GM23338 (cell line): ENCODE data around the gene SCO1. TPM values are rescaled to one million over a fixed set of nuclear protein-coding genes. Genes with fewer than 3 reads are reported as not detected.

Experiments used
- ATAC-seq: fragments of 200-7000 bp; cut with Tn5 transposase; 3 replicates; pipeline ENCODE4 v1.9.1; 2020
- DNase-seq: peaks from one replicate; pipeline ENCODE4 v3.0.0-alpha.2; 2015; ENCODE audit warnings: low spot score
- H2AFZ ChIP-seq: fragments of 200-600 bp; sonication (generic); 2 replicates; pipeline ENCODE4 v1.8.0; 2016; ENCODE audit warnings: antibody characterized with exemption, mild to moderate bottlenecking, moderate library complexity
- H3F3A ChIP-seq: fragments of 200-600 bp; sonication (generic); replicated peaks from 2 replicates; pipeline ENCODE4 v1.8.0; 2017; ENCODE audit warnings: antibody characterized with exemption, mixed run types, low read depth
- H3K27ac ChIP-seq: fragments of 200-600 bp; sonication (generic); 2 replicates; pipeline ENCODE4 v1.6.1; 2016; ENCODE audit warnings: low read depth
- H3K27me3 ChIP-seq: fragments of 200-600 bp; sonication (generic); 2 replicates; pipeline ENCODE4 v1.8.0; 2016; ENCODE audit warnings: mild to moderate bottlenecking, mixed run types, moderate library complexity; ENCODE audit not compliant: insufficient read depth
- H3K36me3 ChIP-seq: fragments of 200-600 bp; sonication (generic); 2 replicates; pipeline ENCODE4 v1.8.0; 2016; ENCODE audit warnings: mild to moderate bottlenecking; ENCODE audit not compliant: insufficient read depth
- H3K4me1 ChIP-seq: fragments of 200-600 bp; sonication (generic); 2 replicates; pipeline ENCODE4 v1.8.0; 2016; ENCODE audit warnings: mild to moderate bottlenecking, moderate library complexity; ENCODE audit not compliant: insufficient read depth
- H3K4me2 ChIP-seq: fragments of 200-600 bp; sonication (generic); 2 replicates; pipeline ENCODE4 v1.7.1; 2017; ENCODE audit warnings: mixed run types
- H3K4me3 ChIP-seq: fragments of 200-600 bp; sonication (generic); 2 replicates; pipeline ENCODE4 v1.6.1; 2016; ENCODE audit warnings: mixed run types
- H3K79me2 ChIP-seq: fragments of 200-600 bp; sonication (generic); replicated peaks from 2 replicates; pipeline ENCODE4 v1.8.0; 2017; ENCODE audit warnings: mild to moderate bottlenecking; ENCODE audit not compliant: insufficient read depth
- H3K9me2 ChIP-seq: fragments of 200-600 bp; sonication (generic); 2 replicates; pipeline ENCODE4 v1.8.0; 2017; ENCODE audit not compliant: insufficient read depth
- H4K20me1 ChIP-seq: fragments of 200-600 bp; sonication (generic); replicated peaks from 2 replicates; pipeline ENCODE4 v1.8.0; 2017; ENCODE audit warnings: mild to moderate bottlenecking; ENCODE audit not compliant: insufficient read depth
- H3K27ac Mint-ChIP-seq: 2 replicates; pipeline ENCODE4 v1.8.0; 2020; ENCODE audit warnings: inconsistent platforms, mild to moderate bottlenecking, moderate library complexity, mixed read lengths
- H3K27me3 Mint-ChIP-seq: 3 replicates; pipeline ENCODE4 v1.8.0; 2022; ENCODE audit warnings: low read depth, mild to moderate bottlenecking, moderate library complexity, mixed read lengths, inconsistent platforms; ENCODE audit not compliant: insufficient read depth, poor library complexity
- H3K36me3 Mint-ChIP-seq: 3 replicates; pipeline ENCODE4 v1.8.0; 2021; ENCODE audit warnings: low read depth, mild to moderate bottlenecking, inconsistent platforms, moderate library complexity, mixed read lengths
- H3K4me1 Mint-ChIP-seq: 3 replicates; pipeline ENCODE4 v1.8.0; 2020; ENCODE audit warnings: mild to moderate bottlenecking, inconsistent platforms, mixed read lengths
- H3K4me3 Mint-ChIP-seq: 3 replicates; pipeline ENCODE4 v1.8.0; 2021; ENCODE audit warnings: moderate library complexity, mild to moderate bottlenecking, inconsistent platforms, mixed read lengths
- H3K9me3 Mint-ChIP-seq: 3 replicates; pipeline ENCODE4 v1.8.0; 2020; ENCODE audit warnings: moderate library complexity, mild to moderate bottlenecking, inconsistent platforms, mixed read lengths
- CREB1 ChIP-seq: fragments of 250-450 bp; sonication (Bioruptor Pico); IDR thresholded peaks from 2 replicates; pipeline ENCODE4 v1.5.0; 2020; ENCODE audit warnings: low read depth, mild to moderate bottlenecking, moderate library complexity
- EZH2 ChIP-seq: fragments of 200-600 bp; sonication (generic); IDR thresholded peaks from one replicate; pipeline ENCODE4 v1.8.0; 2017; ENCODE audit warnings: antibody characterized with exemption, mild to moderate bottlenecking, low read depth; ENCODE audit not compliant: unreplicated experiment
- EZH2phosphoT487 ChIP-seq: fragments of 200-600 bp; sonication (generic); IDR thresholded peaks from one replicate; pipeline ENCODE4 v1.8.1; 2018; ENCODE audit warnings: antibody characterized with exemption; ENCODE audit not compliant: unreplicated experiment
- JUNB ChIP-seq: IDR thresholded peaks from one replicate; pipeline ENCODE4 v1.6.1; 2016; ENCODE audit warnings: antibody characterized with exemption; ENCODE audit not compliant: unreplicated experiment
- NANOG ChIP-seq: IDR thresholded peaks from 2 replicates; pipeline ENCODE4 v1.6.1; 2016; ENCODE audit warnings: antibody characterized with exemption, borderline replicate concordance
- POLR2AphosphoS5 ChIP-seq: IDR thresholded peaks from 2 replicates; pipeline ENCODE4 v1.6.1; 2016; ENCODE audit warnings: antibody characterized with exemption, low read depth
- ZNF114 ChIP-seq: fragments of 250-450 bp; sonication (Bioruptor Pico); IDR thresholded peaks from 2 replicates; pipeline ENCODE4 v1.5.0; 2020; ENCODE audit warnings: mild to moderate bottlenecking, moderate library complexity
- ZNF331 ChIP-seq: fragments of 250-450 bp; sonication (Bioruptor Pico); IDR thresholded peaks from 2 replicates; pipeline ENCODE4 v1.5.0; 2020; ENCODE audit warnings: low read depth, mild to moderate bottlenecking, moderate library complexity
- polyA plus RNA-seq: library from polyadenylated mRNA; unstranded; fragments of >200 nt; fragmentation: Nextera tagmentation; extraction: Ambion mirVana; gene quantifications from 2 replicates; pipeline ENCODE4 v1.2.1, GENCODE V29; 2016
- total RNA-seq: library from RNA; depleted of rRNA; stranded (reverse); fragments of >200 nt; shearing (Covaris generic); gene quantifications from 2 replicates; pipeline ENCODE4 v1.2.3, GENCODE V29; 2014
- TF ChIP-seq, protein P1 (sequence below): IDR thresholded peaks from 2 replicates; pipeline ENCODE4 v1.6.1; 2016; ENCODE audit warnings: antibody characterized with exemption
- TF ChIP-seq, protein P2 (sequence below): IDR thresholded peaks from one replicate; pipeline ENCODE4 v1.6.1; 2018; ENCODE audit warnings: antibody characterized with exemption; ENCODE audit not compliant: unreplicated experiment

Gene SCO1
- total and polyA plus RNA-seq, 2 experiments from 2014 or later, result 43.9 to 72.5 TPM

GRCh38 chr17:10674704-10675103 is 22.6 kb downstream of the SCO1 start:
- Mint-ChIP-seq H3K27ac (no peak overlapping the region), H3K27me3 (peaks cover 2% of the 10 kb centered on the region)

GRCh38 chr17:10673312-10673711 is 24.0 kb downstream of the SCO1 start:
- ATAC-seq (no peak; the same call in 2 of the 3 replicates), DNase-seq (no peak)
- H2AFZ ChIP-seq, result no peak overlapping the region
- H4K20me1 ChIP-seq, result no peaks in the 10 kb centered on the region; the same call in 1 of the 2 replicates
- peak overlapping the region; percentile 56; the same call in 1 of the 2 replicates for H3K27ac Mint-ChIP-seq
- no peaks in the 10 kb centered on the region for H3F3A ChIP-seq
- peak overlapping the region; percentile 78 for H3K27ac ChIP-seq
- peaks cover 2% of the 10 kb centered on the region for H3K27me3 Mint-ChIP-seq
- H3K4me1 Mint-ChIP-seq, result no peaks in the 10 kb centered on the region
- 0 out of 2 replicates have a peak, but pooled peaks cover 4% of the 10 kb centered on the region for H3K79me2 ChIP-seq
- no peaks in the 10 kb centered on the region for H3K9me3 Mint-ChIP-seq
- H3K36me3 Mint-ChIP-seq, result peaks cover 41% of the 10 kb centered on the region
- no peak overlapping the region for H3K4me3 ChIP-seq
- no peaks in the 10 kb centered on the region for H3K27me3 ChIP-seq
- no peak overlapping the region for H3K4me2 ChIP-seq
- no peaks in the 10 kb centered on the region for H3K4me1 ChIP-seq
- peaks cover 9% of the 10 kb centered on the region; the same call in 1 of the 2 replicates for H3K36me3 ChIP-seq
- no peaks in the 10 kb centered on the region for H3K9me2 ChIP-seq
- H3K4me3 Mint-ChIP-seq, result no peak overlapping the region
- no peak for TF ChIP-seq ZNF114 (CRISPR knock-in tag)
- no peak for TF ChIP-seq POLR2AphosphoS5
- TF ChIP-seq, protein P1, sequence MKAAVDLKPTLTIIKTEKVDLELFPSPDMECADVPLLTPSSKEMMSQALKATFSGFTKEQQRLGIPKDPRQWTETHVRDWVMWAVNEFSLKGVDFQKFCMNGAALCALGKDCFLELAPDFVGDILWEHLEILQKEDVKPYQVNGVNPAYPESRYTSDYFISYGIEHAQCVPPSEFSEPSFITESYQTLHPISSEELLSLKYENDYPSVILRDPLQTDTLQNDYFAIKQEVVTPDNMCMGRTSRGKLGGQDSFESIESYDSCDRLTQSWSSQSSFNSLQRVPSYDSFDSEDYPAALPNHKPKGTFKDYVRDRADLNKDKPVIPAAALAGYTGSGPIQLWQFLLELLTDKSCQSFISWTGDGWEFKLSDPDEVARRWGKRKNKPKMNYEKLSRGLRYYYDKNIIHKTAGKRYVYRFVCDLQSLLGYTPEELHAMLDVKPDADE, result no peak
- TF ChIP-seq EZH2phosphoT487, result no peak
- TF ChIP-seq NANOG, result no peak
- TF ChIP-seq, protein P2, sequence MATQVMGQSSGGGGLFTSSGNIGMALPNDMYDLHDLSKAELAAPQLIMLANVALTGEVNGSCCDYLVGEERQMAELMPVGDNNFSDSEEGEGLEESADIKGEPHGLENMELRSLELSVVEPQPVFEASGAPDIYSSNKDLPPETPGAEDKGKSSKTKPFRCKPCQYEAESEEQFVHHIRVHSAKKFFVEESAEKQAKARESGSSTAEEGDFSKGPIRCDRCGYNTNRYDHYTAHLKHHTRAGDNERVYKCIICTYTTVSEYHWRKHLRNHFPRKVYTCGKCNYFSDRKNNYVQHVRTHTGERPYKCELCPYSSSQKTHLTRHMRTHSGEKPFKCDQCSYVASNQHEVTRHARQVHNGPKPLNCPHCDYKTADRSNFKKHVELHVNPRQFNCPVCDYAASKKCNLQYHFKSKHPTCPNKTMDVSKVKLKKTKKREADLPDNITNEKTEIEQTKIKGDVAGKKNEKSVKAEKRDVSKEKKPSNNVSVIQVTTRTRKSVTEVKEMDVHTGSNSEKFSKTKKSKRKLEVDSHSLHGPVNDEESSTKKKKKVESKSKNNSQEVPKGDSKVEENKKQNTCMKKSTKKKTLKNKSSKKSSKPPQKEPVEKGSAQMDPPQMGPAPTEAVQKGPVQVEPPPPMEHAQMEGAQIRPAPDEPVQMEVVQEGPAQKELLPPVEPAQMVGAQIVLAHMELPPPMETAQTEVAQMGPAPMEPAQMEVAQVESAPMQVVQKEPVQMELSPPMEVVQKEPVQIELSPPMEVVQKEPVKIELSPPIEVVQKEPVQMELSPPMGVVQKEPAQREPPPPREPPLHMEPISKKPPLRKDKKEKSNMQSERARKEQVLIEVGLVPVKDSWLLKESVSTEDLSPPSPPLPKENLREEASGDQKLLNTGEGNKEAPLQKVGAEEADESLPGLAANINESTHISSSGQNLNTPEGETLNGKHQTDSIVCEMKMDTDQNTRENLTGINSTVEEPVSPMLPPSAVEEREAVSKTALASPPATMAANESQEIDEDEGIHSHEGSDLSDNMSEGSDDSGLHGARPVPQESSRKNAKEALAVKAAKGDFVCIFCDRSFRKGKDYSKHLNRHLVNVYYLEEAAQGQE, result no peak
- TF ChIP-seq ZNF331, result no peak
- TF ChIP-seq EZH2, result no peak
- TF ChIP-seq JUNB, result no peak

More at GRCh38 chr17:10674704-10675103, 22.6 kb downstream of the SCO1 start:
- Histone ChIP-seq H3K27me3 (no peaks in the 10 kb centered on the region), H4K20me1 (no peaks in the 10 kb centered on the region; the same call in 1 of the 2 replicates), H3K4me2 (no peak overlapping the region), H3K79me2 (0 out of 2 replicates have a peak, but pooled peaks cover 4% of the 10 kb centered on the region), H3K4me1 (no peaks in the 10 kb centered on the region), H3F3A (no peaks in the 10 kb centered on the region), H3K9me2 (no peaks in the 10 kb centered on the region), H2AFZ (no peak overlapping the region), H3K4me3 (no peak overlapping the region), H3K36me3 (peaks cover 19% of the 10 kb centered on the region; the same call in 1 of the 2 replicates), H3K27ac (no peak overlapping the region)
- no peak overlapping the region for H3K4me3 Mint-ChIP-seq
- H3K4me1 Mint-ChIP-seq, result no peaks in the 10 kb centered on the region
- TF ChIP-seq ZNF114 (CRISPR knock-in tag) (no peak), JUNB (no peak), CREB1 (CRISPR knock-in tag) (no peak), NANOG (no peak), EZH2phosphoT487 (no peak), POLR2AphosphoS5 (no peak), ZNF331 (no peak), EZH2 (no peak)
- TF ChIP-seq, protein P1, result no peak
- TF ChIP-seq, protein P2, result no peak
- ATAC-seq, result no peak
- no peaks in the 10 kb centered on the region for H3K9me3 Mint-ChIP-seq
- DNase-seq, result no peak
- H3K36me3 Mint-ChIP-seq, result peaks cover 53% of the 10 kb centered on the region
